ENCODE data around the gene TNF. TPM values are rescaled to one million over a fixed set of nuclear protein-coding genes. Genes with fewer than 3 reads are reported as not detected.

Gene TNF
- total and polyA plus RNA-seq, 9 donors: 0.08 to 0.80 (median 0.24) TPM; not detected in 2

GRCh38 chr6:31572041-31572911, 3.1 kb upstream of the TNF start, which contains the start of gene LTA:
LTA (plus strand) TSS chr6:31572289; CDS start chr6:31572743, 454 bp downstream.
- H3K9me3 ChIP-seq (replicated peaks; ENCODE audit: control insufficient read depth, low read depth, low read length): no peaks in the 10 kb centered on the region
- H3K36me3 ChIP-seq (ENCODE audit: control insufficient read depth, insufficient read depth, low read length): no peaks in the 10 kb centered on the region
- peaks cover 2% of the 10 kb centered on the region for H3K4me1 ChIP-seq (ENCODE audit: control insufficient read depth, insufficient read depth, low read length)
- no peaks in the 10 kb centered on the region for H3K27me3 ChIP-seq (ENCODE audit: control insufficient read depth, insufficient read depth, low read length)
- 81% methylated on average over 19 of the region's 27 CpGs for WGBS (ENCODE audit: insufficient coverage)
- no peak within 1 kb of the TSS for H3K27ac ChIP-seq (ENCODE audit: low read length)
- no peak for DNase-seq
- H3K4me3 ChIP-seq (ENCODE audit: low read length): no peak within 1 kb of the TSS

- no peak overlapping the region for H3K4me3 ChIP-seq (ENCODE audit: low read length)
- H3K9me3 ChIP-seq (replicated peaks; ENCODE audit: control insufficient read depth, low read depth, low read length): no peaks in the 10 kb centered on the region
- WGBS (ENCODE audit: insufficient coverage): 83% methylated on average over 9 of the region's 9 CpGs
- peaks cover 3% of the 10 kb centered on the region for H3K27me3 ChIP-seq (ENCODE audit: control insufficient read depth, insufficient read depth, low read length)
- DNase-seq: no peak
- peaks cover 2% of the 10 kb centered on the region for H3K4me1 ChIP-seq (ENCODE audit: control insufficient read depth, insufficient read depth, low read length)
- no peaks in the 10 kb centered on the region for H3K36me3 ChIP-seq (ENCODE audit: control insufficient read depth, insufficient read depth, low read length)
- H3K27ac ChIP-seq (ENCODE audit: low read length): no peak overlapping the region
Measured at GRCh38 chr6:31573239-31574105, 1.9 kb upstream of the TNF start.

GRCh38 chr6:31574106-31575061, 981 bp upstream of the TNF start:
- DNase-seq: no peak
- Histone ChIP-seq H3K27me3 (ENCODE audit: control insufficient read depth, insufficient read depth, low read length) (peaks cover 3% of the 10 kb centered on the region), H3K4me1 (ENCODE audit: control insufficient read depth, insufficient read depth, low read length) (peaks cover 2% of the 10 kb centered on the region), H3K27ac (ENCODE audit: low read length) (no peak overlapping the region), H3K4me3 (ENCODE audit: low read length) (no peak overlapping the region), H3K9me3 (replicated peaks; ENCODE audit: control insufficient read depth, low read depth, low read length) (no peaks in the 10 kb centered on the region), H3K36me3 (ENCODE audit: control insufficient read depth, insufficient read depth, low read length) (no peaks in the 10 kb centered on the region)
- 72% methylated on average over 13 of the region's 14 CpGs for WGBS (ENCODE audit: insufficient coverage)

- H3K4me1 ChIP-seq (ENCODE audit: control insufficient read depth, insufficient read depth, low read length): peaks cover 10% of the 10 kb centered on the region
- no peaks in the 10 kb centered on the region for H3K9me3 ChIP-seq (replicated peaks; ENCODE audit: control insufficient read depth, low read depth, low read length)
- 72% methylated on average over 5 of the region's 8 CpGs for WGBS (ENCODE audit: insufficient coverage)
- H3K27ac ChIP-seq (ENCODE audit: low read length): no peak overlapping the region
- no peak for DNase-seq
- no peaks in the 10 kb centered on the region for H3K36me3 ChIP-seq (ENCODE audit: control insufficient read depth, insufficient read depth, low read length)
- peak overlapping the region; percentile 18 for H3K4me3 ChIP-seq (ENCODE audit: low read length)
- H3K27me3 ChIP-seq (ENCODE audit: control insufficient read depth, insufficient read depth, low read length): peaks cover 3% of the 10 kb centered on the region
Measured at GRCh38 chr6:31575952-31576685, 754 bp downstream of the TNF start.

- H3K27ac ChIP-seq (ENCODE audit: low read length): no peak overlapping the region
- 92% methylated on average over 13 of the region's 19 CpGs for WGBS (ENCODE audit: insufficient coverage)
- H3K4me1 ChIP-seq (ENCODE audit: control insufficient read depth, insufficient read depth, low read length): peaks cover 17% of the 10 kb centered on the region
- peaks cover 12% of the 10 kb centered on the region for H3K27me3 ChIP-seq (ENCODE audit: control insufficient read depth, insufficient read depth, low read length)
- no peak for DNase-seq
- no peak overlapping the region for H3K4me3 ChIP-seq (ENCODE audit: low read length)
- no peaks in the 10 kb centered on the region for H3K36me3 ChIP-seq (ENCODE audit: control insufficient read depth, insufficient read depth, low read length)
- no peaks in the 10 kb centered on the region for H3K9me3 ChIP-seq (replicated peaks; ENCODE audit: control insufficient read depth, low read depth, low read length)
Measured at GRCh38 chr6:31576897-31577578, 1.7 kb downstream of the TNF start.

GRCh38 chr6:31577579-31577966, 2.2 kb downstream of the TNF start:
- peaks cover 17% of the 10 kb centered on the region for H3K4me1 ChIP-seq (ENCODE audit: control insufficient read depth, insufficient read depth, low read length)
- no peak overlapping the region for H3K27ac ChIP-seq (ENCODE audit: low read length)
- H3K4me3 ChIP-seq (ENCODE audit: low read length): no peak overlapping the region
- peaks cover 14% of the 10 kb centered on the region for H3K27me3 ChIP-seq (ENCODE audit: control insufficient read depth, insufficient read depth, low read length)
- H3K9me3 ChIP-seq (replicated peaks; ENCODE audit: control insufficient read depth, low read depth, low read length): no peaks in the 10 kb centered on the region
- 78% methylated on average over 2 of the region's 3 CpGs for WGBS (ENCODE audit: insufficient coverage)
- H3K36me3 ChIP-seq (ENCODE audit: control insufficient read depth, insufficient read depth, low read length): no peaks in the 10 kb centered on the region
- no peak for DNase-seq

- H3K4me1 ChIP-seq (ENCODE audit: control insufficient read depth, insufficient read depth, low read length): peaks cover 17% of the 10 kb centered on the region
- no peaks in the 10 kb centered on the region for H3K9me3 ChIP-seq (replicated peaks; ENCODE audit: control insufficient read depth, low read depth, low read length)
- no peak for DNase-seq
- 53% methylated on average over 5 of the region's 12 CpGs for WGBS (ENCODE audit: insufficient coverage)
- peaks cover 14% of the 10 kb centered on the region for H3K27me3 ChIP-seq (ENCODE audit: control insufficient read depth, insufficient read depth, low read length)
- no peak overlapping the region for H3K27ac ChIP-seq (ENCODE audit: low read length)
- H3K4me3 ChIP-seq (ENCODE audit: low read length): no peak overlapping the region
- no peaks in the 10 kb centered on the region for H3K36me3 ChIP-seq (ENCODE audit: control insufficient read depth, insufficient read depth, low read length)
Measured at GRCh38 chr6:31578184-31579118, 3.1 kb downstream of the TNF start.

GRCh38 chr6:31579119-31579505, 3.7 kb downstream of the TNF start:
- H3K4me3 ChIP-seq (ENCODE audit: low read length): no peak overlapping the region
- H3K9me3 ChIP-seq (replicated peaks; ENCODE audit: control insufficient read depth, low read depth, low read length): no peaks in the 10 kb centered on the region
- peaks cover 17% of the 10 kb centered on the region for H3K4me1 ChIP-seq (ENCODE audit: control insufficient read depth, insufficient read depth, low read length)
- WGBS (ENCODE audit: insufficient coverage): 92% methylated on average over 2 of the region's 3 CpGs
- no peak for DNase-seq
- H3K27ac ChIP-seq (ENCODE audit: low read length): no peak overlapping the region
- H3K36me3 ChIP-seq (ENCODE audit: control insufficient read depth, insufficient read depth, low read length): no peaks in the 10 kb centered on the region
- peaks cover 14% of the 10 kb centered on the region for H3K27me3 ChIP-seq (ENCODE audit: control insufficient read depth, insufficient read depth, low read length)

Measured in muscle of leg (tissue), 11 donors.